GM19023 (cell line): Measurements from ENCODE around the gene PNPLA1.
A peak's percentile ranks its signal among the peaks of the same experiment; 100 is the strongest.

ENCODE experiments used
- ATAC-seq: cut with Tn5 transposase; IDR thresholded peaks from one replicate; pipeline ENCODE4 v1.9.1; 2021; ENCODE audit warnings: mild to moderate bottlenecking, moderate library complexity; ENCODE audit not compliant: unreplicated experiment

The PNPLA1 gene, protein sequence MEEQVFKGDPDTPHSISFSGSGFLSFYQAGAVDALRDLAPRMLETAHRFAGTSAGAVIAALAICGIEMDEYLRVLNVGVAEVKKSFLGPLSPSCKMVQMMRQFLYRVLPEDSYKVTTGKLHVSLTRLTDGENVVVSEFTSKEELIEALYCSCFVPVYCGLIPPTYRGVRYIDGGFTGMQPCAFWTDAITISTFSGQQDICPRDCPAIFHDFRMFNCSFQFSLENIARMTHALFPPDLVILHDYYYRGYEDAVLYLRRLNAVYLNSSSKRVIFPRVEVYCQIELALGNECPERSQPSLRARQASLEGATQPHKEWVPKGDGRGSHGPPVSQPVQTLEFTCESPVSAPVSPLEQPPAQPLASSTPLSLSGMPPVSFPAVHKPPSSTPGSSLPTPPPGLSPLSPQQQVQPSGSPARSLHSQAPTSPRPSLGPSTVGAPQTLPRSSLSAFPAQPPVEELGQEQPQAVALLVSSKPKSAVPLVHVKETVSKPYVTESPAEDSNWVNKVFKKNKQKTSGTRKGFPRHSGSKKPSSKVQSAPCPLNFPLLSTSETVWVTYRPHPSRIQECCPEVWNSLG

GRCh38 chr6:36269834-36270705 is at the start of gene PNPLA1:
Gene PNPLA1 (plus strand): TSS chr6:36270060. CDS start chr6:36270460, 400 bp downstream.
- ATAC-seq: no peak

DNA sequence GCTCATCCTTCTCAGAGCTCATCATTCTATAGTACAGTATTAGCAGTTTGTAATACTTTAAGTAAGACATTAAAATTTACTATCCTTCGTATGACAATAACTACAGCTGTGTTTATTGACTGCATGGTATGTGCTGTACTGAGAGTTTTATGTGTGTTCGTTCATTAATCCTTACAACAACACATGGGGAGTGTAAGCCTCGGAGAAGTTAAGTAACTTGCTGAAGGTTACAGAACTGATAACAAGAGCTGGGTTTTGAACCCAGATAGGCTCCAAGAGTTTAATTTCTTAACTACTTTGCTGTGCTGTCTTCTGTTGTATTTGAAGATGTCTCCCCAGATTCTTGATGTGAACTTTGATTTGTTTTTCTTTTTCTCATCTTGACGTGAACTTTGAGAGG is 49.6 kb upstream of the PNPLA1 start:
- ATAC-seq: no peak

GRCh38 chr6:36221674-36222073 is 48.2 kb upstream of the PNPLA1 start:
- no peak for ATAC-seq

- ATAC-seq: no peak
Observed at GRCh38 chr6:36222924-36223323, 46.9 kb upstream of the PNPLA1 start.

GRCh38 chr6:36223706-36224105 is 46.2 kb upstream of the PNPLA1 start:
- ATAC-seq: no peak

- ATAC-seq: no peak
Observed at GRCh38 chr6:36224918-36225461, 44.9 kb upstream of the PNPLA1 start.

GRCh38 chr6:36226438-36227047 is 43.3 kb upstream of the PNPLA1 start:
- ATAC-seq: no peak

GRCh38 chr6:36227379-36228228 is 42.3 kb upstream of the PNPLA1 start:
- ATAC-seq: no peak

GRCh38 chr6:36229223-36229622 is 40.6 kb upstream of the PNPLA1 start:
- no peak for ATAC-seq

DNA sequence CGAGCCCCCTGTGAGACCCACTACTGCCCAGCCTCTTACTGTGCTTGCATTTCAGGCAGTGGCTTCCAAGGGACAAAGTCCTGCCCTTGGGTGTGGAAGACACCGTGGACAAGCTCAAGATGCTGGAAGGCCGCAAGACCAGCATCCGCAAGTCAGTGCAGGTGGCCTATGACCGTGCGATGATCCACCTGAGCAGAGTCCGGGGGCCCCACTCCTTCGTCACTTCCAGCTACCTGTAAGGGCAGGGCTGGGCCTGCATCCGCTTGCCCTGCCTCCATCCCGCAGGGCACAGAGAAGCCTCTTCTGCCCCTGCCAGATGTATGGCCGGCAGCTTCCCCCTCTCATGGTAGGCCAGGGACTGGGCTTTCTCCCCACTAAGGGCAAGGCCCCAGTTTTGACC is 39.5 kb upstream of the PNPLA1 start:
- ATAC-seq: no peak

DNA sequence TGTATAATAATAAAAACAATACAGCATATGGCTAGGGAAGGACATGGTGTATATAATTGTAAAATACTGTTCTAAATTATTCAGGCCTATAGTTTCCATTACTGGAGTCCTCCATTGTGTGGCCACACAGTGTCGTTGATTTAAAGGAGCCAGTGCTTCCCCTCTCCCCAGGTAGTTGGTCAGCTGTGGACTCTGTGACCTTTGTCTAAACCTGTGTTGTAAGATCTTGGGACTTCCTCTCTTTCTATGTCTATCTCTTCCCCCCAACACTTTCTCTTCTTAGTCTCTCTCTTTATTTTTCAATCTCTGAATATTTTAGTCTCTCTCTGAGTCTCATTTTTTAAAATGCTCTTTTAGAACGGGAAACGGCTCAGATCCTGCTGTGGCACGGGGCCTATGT is 37.7 kb upstream of the PNPLA1 start:
- ATAC-seq: no peak

DNA sequence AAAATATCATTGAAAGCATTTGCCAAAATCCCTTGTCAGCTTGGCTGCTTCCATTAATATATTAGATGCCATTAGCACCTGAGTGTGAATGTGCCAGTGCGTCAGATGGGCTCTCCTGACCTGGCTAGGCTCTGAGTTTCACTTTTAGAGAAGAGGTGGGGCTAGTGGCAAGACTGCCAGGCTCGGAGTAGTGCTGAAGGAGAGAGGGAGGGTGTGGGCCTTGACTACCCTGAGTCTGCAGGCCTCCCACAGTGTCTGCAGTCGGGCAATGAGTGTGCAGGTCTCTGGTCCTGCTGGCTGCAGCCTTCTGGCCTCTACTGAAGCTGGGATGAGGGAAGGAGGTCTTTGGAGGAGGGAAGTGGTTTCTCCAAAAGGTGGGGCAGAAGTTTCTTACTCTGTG is 34.6 kb upstream of the PNPLA1 start:
- no peak for ATAC-seq

DNA sequence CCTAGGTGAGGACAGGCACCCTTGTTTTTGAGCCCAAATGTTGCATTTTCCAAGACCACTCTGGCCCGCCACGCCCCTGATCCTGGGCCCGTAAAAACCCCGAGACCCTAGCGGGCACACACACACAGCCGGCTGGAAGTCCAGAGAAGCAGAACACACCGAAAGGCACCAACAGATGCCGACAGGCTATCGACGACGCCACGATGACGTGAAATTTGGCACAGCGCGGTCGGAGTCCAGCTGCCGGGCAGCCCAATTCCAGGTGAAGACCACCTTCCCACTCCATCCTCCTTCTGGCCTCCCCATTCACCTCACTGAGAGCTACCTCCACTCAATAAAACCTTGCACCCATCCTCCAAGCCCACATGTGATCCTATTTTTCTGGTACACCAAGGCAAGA is 34.0 kb upstream of the PNPLA1 start:
- no peak for ATAC-seq

DNA sequence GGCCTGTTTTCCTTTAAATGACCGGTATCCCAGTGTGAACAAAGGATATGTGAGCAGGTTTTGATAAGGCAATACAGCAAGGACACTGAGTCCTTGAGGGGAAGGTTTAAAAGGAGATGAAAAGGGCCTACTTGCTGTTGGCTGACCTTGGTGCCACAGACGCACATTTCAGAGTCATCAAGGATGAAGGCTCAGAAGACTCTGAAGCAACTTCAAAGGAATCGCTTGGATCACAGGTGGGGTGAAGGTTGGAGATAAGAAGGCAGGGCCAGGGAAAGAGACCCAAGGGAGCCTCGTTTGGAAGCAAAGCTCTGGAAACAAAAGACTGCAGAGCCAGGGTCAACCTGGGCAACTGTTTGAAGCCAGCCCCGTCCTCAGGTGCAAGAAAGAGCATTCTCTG is 30.1 kb upstream of the PNPLA1 start:
- ATAC-seq: no peak

GRCh38 chr6:36241728-36242127 is 28.1 kb upstream of the PNPLA1 start:
- ATAC-seq: peak; percentile 64

DNA sequence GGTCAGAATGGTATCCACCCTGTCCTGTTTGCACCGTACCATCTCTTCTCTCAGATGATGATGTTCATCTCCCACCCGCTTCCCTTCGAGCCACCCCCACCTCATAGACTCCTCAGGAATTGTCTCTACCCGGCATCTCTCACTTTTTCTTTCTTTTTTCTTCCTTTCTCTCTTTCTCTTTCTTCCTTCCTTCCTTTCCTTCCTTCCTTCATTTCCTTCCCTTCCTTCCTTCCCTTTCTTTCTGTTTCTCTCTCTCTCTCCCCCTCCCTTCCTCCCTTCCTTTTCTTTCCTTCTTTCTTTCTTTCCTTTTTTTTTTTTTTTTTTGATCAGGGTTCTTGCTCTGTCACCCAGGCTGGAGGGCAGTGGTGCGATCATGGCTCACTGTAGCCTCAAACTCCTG is 27.7 kb upstream of the PNPLA1 start:
- ATAC-seq: no peak

DNA sequence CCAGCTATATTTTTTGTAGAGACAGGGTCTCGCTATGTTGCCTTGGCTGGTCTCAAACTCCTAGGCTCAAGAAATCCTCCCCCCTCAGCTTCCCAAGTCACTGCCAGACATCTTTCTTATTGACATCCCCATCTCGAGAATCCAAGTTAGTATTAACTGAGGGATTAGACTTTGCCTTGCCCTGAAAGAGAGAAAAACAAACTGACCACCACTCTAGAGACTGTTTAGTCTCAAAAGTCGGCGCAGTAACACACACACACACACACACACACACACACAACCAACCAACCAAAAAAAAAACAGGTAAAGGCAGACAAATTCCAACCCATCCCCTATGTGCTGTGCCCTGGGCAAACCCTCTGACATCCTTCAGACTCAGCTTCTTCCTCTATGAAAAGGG is 27.2 kb upstream of the PNPLA1 start:
- ATAC-seq: no peak

DNA sequence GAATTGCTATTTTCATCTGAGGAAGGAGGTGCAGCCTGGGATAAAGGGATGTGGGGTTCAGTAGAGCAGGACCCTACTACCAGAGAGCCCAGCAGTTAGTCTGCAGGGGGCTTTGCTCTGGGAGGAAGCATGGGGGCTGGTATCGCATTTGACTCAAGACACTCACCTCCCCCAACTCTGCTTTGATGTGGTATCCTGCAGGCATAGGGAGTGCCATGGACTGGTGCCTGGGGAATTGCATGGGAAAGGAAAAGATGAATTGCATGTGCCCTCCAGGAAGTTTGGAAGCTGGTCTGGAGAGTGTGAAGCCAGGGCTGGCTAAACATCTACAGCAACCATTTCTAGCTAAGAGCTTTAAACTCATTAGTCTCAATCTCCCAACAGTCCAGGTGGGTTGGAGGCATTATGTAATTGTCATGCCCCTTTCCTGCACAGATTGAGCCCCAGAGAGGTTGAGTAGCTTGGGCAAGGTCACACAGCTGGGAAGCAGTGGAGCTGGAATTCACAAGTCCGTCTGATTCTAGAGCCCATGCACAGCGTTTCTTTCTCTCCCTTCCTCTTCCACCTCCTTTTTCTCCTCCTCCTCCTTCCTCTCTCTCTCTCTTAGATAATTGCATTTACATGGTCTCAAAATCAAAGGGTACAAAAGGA is 26.2 kb upstream of the PNPLA1 start:
- no peak for ATAC-seq

DNA sequence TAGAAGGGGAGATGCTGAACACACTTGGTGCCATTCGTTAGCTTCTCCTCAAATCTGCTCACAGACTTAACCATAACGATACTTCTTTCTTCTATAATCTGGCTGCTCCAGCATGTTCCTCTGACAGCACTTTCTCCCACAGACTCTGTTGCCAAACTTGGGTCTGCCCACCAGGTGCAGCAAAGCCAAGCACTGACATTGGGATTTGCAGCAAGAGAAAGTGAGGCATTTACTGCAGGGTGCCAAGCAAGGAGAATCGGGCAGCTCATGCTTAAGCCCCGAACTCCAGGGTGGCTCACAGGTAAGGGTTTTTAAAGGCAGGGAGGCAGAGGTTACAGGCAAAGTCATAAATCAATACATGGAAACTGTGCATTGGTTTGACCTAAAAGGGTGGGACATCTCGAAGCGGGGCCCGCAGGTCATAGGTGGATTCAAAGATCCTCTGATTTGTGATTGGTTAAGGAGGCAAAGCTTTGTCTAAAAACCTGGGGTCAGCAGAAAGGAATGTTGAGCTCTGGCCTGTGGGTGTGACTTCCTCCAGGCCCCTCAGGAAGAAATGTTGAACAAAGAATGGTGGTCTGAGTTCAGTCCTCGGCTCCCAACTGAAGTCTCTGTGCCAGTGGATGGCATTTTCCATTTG is 25.1 kb upstream of the PNPLA1 start:
- no peak for ATAC-seq
